GM12878 (cell line): ENCODE data around the gene CDKN2B. TPM values are rescaled to one million over a fixed set of nuclear protein-coding genes. Genes with fewer than 3 reads are reported as not detected.

ENCODE experiments used
- ATAC-seq: fragments of 200-7000 bp; cut with Tn5 transposase; 3 replicates; pipeline ENCODE4 v1.9.1; 2020; ENCODE audit warnings: mild to moderate bottlenecking, moderate library complexity
- BruUV-seq: library from RNA; stranded (reverse); fragments of 400-500 nt; replicated peaks from 2 replicates; lab custom pipeline; 2021; lab: Mats Ljungman, UMichigan
- CTCF ChIA-PET: fragments of 300-600 bp; sonication (Branson Sonifier 250); formaldehyde crosslinking; extraction: SDS; loops from one replicate; lab custom pipeline; 2021; ENCODE audit warnings: inconsistent platforms; lab: Yijun Ruan, JAX
- POLR2A ChIA-PET: fragments of 350-600 bp; formaldehyde crosslinking; extraction: SDS; loops from one replicate; lab custom pipeline; 2021; ENCODE audit warnings: inconsistent platforms; lab: Charles Lee
- RAD21 ChIA-PET: fragments of 300-600 bp; sonication (Branson Sonifier 250); formaldehyde crosslinking; loops from one replicate; lab custom pipeline; 2023; ENCODE audit warnings: antibody characterized with exemption; ENCODE audit not compliant: unreplicated experiment; lab: Charles Lee
- SMC1A ChIA-PET: fragments of 300-600 bp; sonication (Branson Sonifier 250); formaldehyde crosslinking; loops from one replicate; lab custom pipeline; 2023; ENCODE audit not compliant: unreplicated experiment, uncharacterized antibody; lab: Charles Lee
- DNase-seq: peaks from one replicate; pipeline ENCODE4 v3.0.0-alpha.2; 2011; ENCODE audit warnings: low read depth, low spot score
- FAIRE-seq: peaks from 3 replicates; lab custom pipeline; 2011; peaks lifted over from hg19 to GRCh38; lab: Jason Lieb, UNC
- H2AFZ ChIP-seq: 2 replicates; pipeline ENCODE4 v1.6.0; 2011; ENCODE audit warnings: low read depth, low read length, control low read depth; ENCODE audit not compliant: control insufficient read depth
- H3K27ac ChIP-seq: 2 replicates; pipeline ENCODE4 v1.5.1; 2011; ENCODE audit warnings: control low read depth; ENCODE audit not compliant: control insufficient read depth, insufficient read depth
- H3K27me3 ChIP-seq, 2 experiments: replicated peaks in 1 of 2; 2 replicates each; pipeline versions ENCODE4 v1.6.0 to v1.6.1; 2011; ENCODE audit warnings: low read length in 1 of 2; ENCODE audit not compliant: control insufficient read depth in 2 of 2, insufficient read depth in 2 of 2
- H3K36me3 ChIP-seq, 2 experiments: 2 replicates each; pipeline ENCODE4 v1.5.1; 2011; ENCODE audit warnings: low read length in 1 of 2; ENCODE audit not compliant: control insufficient read depth in 2 of 2, insufficient read depth in 2 of 2
- H3K4me1 ChIP-seq: 2 replicates; pipeline ENCODE4 v1.6.1; 2011; ENCODE audit warnings: mild to moderate bottlenecking, low read length, moderate library complexity, mixed read lengths; ENCODE audit not compliant: control insufficient read depth, insufficient read depth
- H3K4me2 ChIP-seq: 2 replicates; pipeline ENCODE4 v1.6.0; 2011; ENCODE audit warnings: control low read depth; ENCODE audit not compliant: control insufficient read depth, insufficient read depth
- H3K4me3 ChIP-seq: fragments of 200-600 bp; sonication (generic); 2 replicates; pipeline ENCODE4 v1.5.1; 2016
- H3K79me2 ChIP-seq: 2 replicates; pipeline ENCODE4 v1.6.0; 2011; ENCODE audit warnings: low read length; ENCODE audit not compliant: control insufficient read depth, insufficient read depth
- H3K9ac ChIP-seq: 2 replicates; pipeline ENCODE4 v1.8.0; 2011; ENCODE audit warnings: low read length, control low read depth, mixed read lengths; ENCODE audit not compliant: control insufficient read depth, insufficient read depth
- H3K9me3 ChIP-seq: replicated peaks from 3 replicates; pipeline ENCODE4 v1.5.1; 2011; ENCODE audit warnings: mild to moderate bottlenecking, low read length; ENCODE audit not compliant: control insufficient read depth, insufficient read depth
- H4K20me1 ChIP-seq: 2 replicates; pipeline ENCODE4 v1.6.0; 2011; ENCODE audit not compliant: control insufficient read depth, insufficient read depth
- CHD4 ChIP-seq: fragments of 200-600 bp; sonication (generic); IDR thresholded peaks from 2 replicates; pipeline ENCODE4 v1.6.1; 2016; ENCODE audit warnings: mild to moderate bottlenecking
- ELK1 ChIP-seq: IDR thresholded peaks from 2 replicates; pipeline ENCODE4 v1.6.1; 2012; ENCODE audit warnings: low read depth, low read length, improper control_type of control experiment
- ESRRA ChIP-seq: IDR thresholded peaks from 2 replicates; pipeline ENCODE4 v1.6.1; 2012; ENCODE audit warnings: mild to moderate bottlenecking, low read length, improper control_type of control experiment
- GATAD2B ChIP-seq: fragments of 450-650 bp; conservative IDR thresholded peaks from 2 replicates; pipeline ENCODE4 v1.6.1; 2017; ENCODE audit warnings: low read depth, mild to moderate bottlenecking, moderate library complexity
- HDGF ChIP-seq: fragments of 450-650 bp; IDR thresholded peaks from 2 replicates; pipeline ENCODE4 v1.6.1; 2016; ENCODE audit warnings: antibody characterized with exemption
- KLF5 ChIP-seq: fragments of 450-650 bp; IDR thresholded peaks from 2 replicates; pipeline ENCODE4 v1.6.1; 2014; ENCODE audit warnings: mild to moderate bottlenecking; ENCODE audit not compliant: partially characterized antibody
- MTA3 ChIP-seq: IDR thresholded peaks from 2 replicates; pipeline ENCODE4 v1.6.1; 2012; ENCODE audit warnings: low read length, inconsistent platforms, borderline replicate concordance
- MYC ChIP-seq: IDR thresholded peaks from 2 replicates; pipeline ENCODE4 v1.6.1; 2011; ENCODE audit warnings: mild to moderate bottlenecking, low read length, moderate library complexity, inconsistent platforms; ENCODE audit not compliant: insufficient read depth, insufficient replicate concordance, insufficient read length, severe bottlenecking
- NKRF ChIP-seq: fragments of 450-650 bp; conservative IDR thresholded peaks from 2 replicates; pipeline ENCODE4 v1.6.1; 2017; ENCODE audit warnings: mild to moderate bottlenecking, moderate library complexity
- POLR2A ChIP-seq: IDR thresholded peaks from 2 replicates; pipeline ENCODE4 v1.6.1; 2011; ENCODE audit warnings: low read depth, mild to moderate bottlenecking, low read length
- SMC3 ChIP-seq: IDR thresholded peaks from 2 replicates; pipeline ENCODE4 v1.6.1; 2011; ENCODE audit warnings: low read length, improper control_type of control experiment, borderline replicate concordance
- STAT3 ChIP-seq: IDR thresholded peaks from 2 replicates; pipeline ENCODE4 v1.6.1; 2011; ENCODE audit warnings: low read depth, low read length, improper control_type of control experiment
- TAF1 ChIP-seq: IDR thresholded peaks from 2 replicates; pipeline ENCODE4 v1.6.1; 2011; ENCODE audit warnings: mild to moderate bottlenecking, low read depth, low read length, borderline replicate concordance
- TCF7 ChIP-seq: IDR thresholded peaks from 2 replicates; pipeline ENCODE4 v1.6.1; 2014; ENCODE audit warnings: antibody characterized with exemption, borderline replicate concordance
- ZNF217 ChIP-seq: fragments of 450-650 bp; IDR thresholded peaks from 2 replicates; pipeline ENCODE4 v1.6.1; 2017; ENCODE audit warnings: antibody characterized with exemption, mild to moderate bottlenecking
- ZNF622 ChIP-seq: fragments of 450-650 bp; IDR thresholded peaks from 2 replicates; pipeline ENCODE4 v1.6.1; 2017; ENCODE audit warnings: mild to moderate bottlenecking, inconsistent platforms
- ZNF687 ChIP-seq: fragments of 450-650 bp; IDR thresholded peaks from 2 replicates; pipeline ENCODE4 v1.6.1; 2017; ENCODE audit warnings: mild to moderate bottlenecking, moderate library complexity
- ZSCAN29 ChIP-seq: fragments of 450-650 bp; IDR thresholded peaks from 2 replicates; pipeline ENCODE4 v1.6.1; 2017; ENCODE audit warnings: mild to moderate bottlenecking, moderate library complexity
- WGBS: methylation state at CpG from one replicate; pipeline ENCODE4 v1.1.6; 2016; ENCODE audit warnings: low lambda C conversion rate; ENCODE audit not compliant: insufficient replicate concordance, insufficient coverage; ENCODE audit errors: missing lambda C conversion rate; 5-methylcytosine and 5-hydroxymethylcytosine counted together
- in situ Hi-C: fragments of 300-500 bp; cut with MboI; formaldehyde crosslinking; loops from 9 replicates; pipeline ENCODE4 v1.14.3; 2018; ENCODE audit warnings: mixed read lengths
- intact Hi-C: fragments of 100-400 bp; cut with micrococcal nuclease; formaldehyde crosslinking; loops from one replicate; pipeline ENCODE4 v1.14.2; 2022; ENCODE audit not compliant: unreplicated experiment
- polyA plus RNA-seq, 11 experiments: library from polyadenylated mRNA; depleted of rRNA in 4 of 11; unstranded in 6 of 11; stranded (reverse) in 5 of 11; fragments of >200 nt; fragmentation: Nextera tagmentation in 4 of 11; fragmentation: Illumina TruSeq in 1 of 11; extraction: Ambion mirVana in 4 of 11; extraction: Trizol in 1 of 11; gene quantifications; 1 replicate in 1 of 11; 2 replicates in 10 of 11; pipeline versions ENCODE4 v1.2.1 to v1.2.3, GENCODE V29; 2011 to 2016; ENCODE audit warnings: inconsistent platforms in 2 of 11, missing spikeins in 2 of 11, low read depth in 1 of 11
- total RNA-seq, 4 experiments: library from RNA; depleted of rRNA in 3 of 4; stranded (reverse); fragments of >200 nt in 3 of 4; fragmentation: Illumina TruSeq in 1 of 4; extraction: Trizol in 1 of 4; gene quantifications; 2 replicates each; pipeline versions ENCODE4 v1.2.1 to v1.2.3, GENCODE V29; 2013 to 2021

The CDKN2B gene
- total and polyA plus RNA-seq, 10 of the 15 experiments (the other 5 are each of a cell fraction or from before 2014, with no cell fraction given), result 0.03 to 0.47 (median 0.08) TPM; not detected in 1

GRCh38 chr9:21993893-21994555 is 15.1 kb downstream of the CDKN2B start, which contains the start of gene CDKN2A:
TSS of gene CDKN2A (minus strand) at chr9:21994392.
- Histone ChIP-seq H3K4me1 (peaks cover 4% of the 10 kb centered on the region; the same call in 1 of the 2 replicates), H3K4me2 (peak within 1 kb of the TSS; percentile 96), H3K9ac (peak within 1 kb of the TSS; percentile 93), H3K27ac (peak within 1 kb of the TSS; percentile 91), H3K36me3 (no peaks in the 10 kb centered on the region), H3K4me3 (peak within 1 kb of the TSS; percentile 89), H4K20me1 (no peaks in the 10 kb centered on the region), H3K27me3 (no peaks in the 10 kb centered on the region), H2AFZ (peak within 1 kb of the TSS; percentile 93), H3K79me2 (peaks cover 34% of the 10 kb centered on the region), H3K9me3 (peaks cover 6% of the 10 kb centered on the region; the same call in 2 of the 3 replicates)
- 2% methylated on average over 47 of the region's 53 CpGs for WGBS
- in situ Hi-C loops (no loop called here), intact Hi-C loops (loop anchor here (5.0 kb wide), 1 partner anchor 162 kb away; no protein-coding TSS in a partner anchor)
- BruUV-seq, result no TSS peak
- FAIRE-seq (peak; percentile 7), ATAC-seq (peak; percentile 78), DNase-seq (no peak)
- SMC1A ChIA-PET, result interaction anchor here (1.1 to 1.4 kb wide), 2 partner anchors 9 to 110 kb away, joined by 3 to 4 read pairs; no protein-coding TSS in a partner anchor
- POLR2A ChIA-PET, result no interaction called here
- RAD21 ChIA-PET, result interaction anchor here (1.0 to 1.9 kb wide), 3 partner anchors 15 to 181 kb away, joined by 3 to 6 read pairs (median 4); partner anchors contain the start of gene CDKN2B
- CTCF ChIA-PET, result interaction anchor here (1.0 to 7.9 kb wide), 4 partner anchors 14 to 250 kb away, joined by 4 to 54 read pairs (median 4); partner anchors contain the start of gene CDKN2B
- peak; percentile 33; the same call in 1 of the 2 replicates for TF ChIP-seq ZNF687
- no peak for TF ChIP-seq MTA3
- TF ChIP-seq ZNF217, result no peak
- TF ChIP-seq TAF1, result 0 out of 2 replicates have a peak, but pooled peaks have one; percentile 5
- no peak for TF ChIP-seq STAT3
- TF ChIP-seq ELK1, result no peak
- no peak for TF ChIP-seq ESRRA
- TF ChIP-seq MYC, result no peak
- no peak for TF ChIP-seq SMC3
- TF ChIP-seq CHD4, result no peak
- TF ChIP-seq KLF5, result no peak
- peak; percentile 86 for TF ChIP-seq POLR2A
- 0 out of 2 replicates have a peak, but pooled peaks have one; percentile 39 for TF ChIP-seq GATAD2B
- TF ChIP-seq HDGF, result no peak
- no peak for TF ChIP-seq ZNF622
- no peak for TF ChIP-seq TCF7
- TF ChIP-seq NKRF, result peak; percentile 53; the same call in 1 of the 2 replicates
- no peak for TF ChIP-seq ZSCAN29
